Calu3 (cell line): ENCODE results near the gene CTRB1. TPM values are rescaled to one million over a fixed set of nuclear protein-coding genes. Genes with fewer than 3 reads are reported as not detected.

Experiments
- BruUV-seq: library from RNA; stranded (reverse); fragments of 400-500 nt; replicated peaks from 2 replicates; lab custom pipeline; 2021; lab: Mats Ljungman, UMichigan
- CTCF ChIA-PET: fragments of 300-600 bp; sonication (Branson Sonifier 250); formaldehyde crosslinking; loops from one replicate; lab custom pipeline; 2022; ENCODE audit warnings: antibody characterized with exemption; lab: Charles Lee
- DNase-seq: peaks from one replicate; pipeline ENCODE4 v3.0.0; 2022
- H3K27ac Mint-ChIP-seq: one replicate; pipeline ENCODE4 v1.8.0; 2022; ENCODE audit warnings: mixed read lengths; ENCODE audit not compliant: unreplicated experiment
- H3K27me3 Mint-ChIP-seq: one replicate; pipeline ENCODE4 v1.8.0; 2022; ENCODE audit warnings: mixed read lengths; ENCODE audit not compliant: unreplicated experiment
- H3K36me3 Mint-ChIP-seq: one replicate; pipeline ENCODE4 v1.8.0; 2022; ENCODE audit warnings: mild to moderate bottlenecking, moderate library complexity, mixed read lengths; ENCODE audit not compliant: insufficient read depth, unreplicated experiment
- H3K4me1 Mint-ChIP-seq: one replicate; pipeline ENCODE4 v1.8.0; 2022; ENCODE audit warnings: mild to moderate bottlenecking, low read depth, mixed read lengths; ENCODE audit not compliant: unreplicated experiment
- H3K4me3 Mint-ChIP-seq: one replicate; pipeline ENCODE4 v1.8.0; 2022; ENCODE audit warnings: mild to moderate bottlenecking, low read depth, moderate library complexity, mixed read lengths; ENCODE audit not compliant: unreplicated experiment
- H3K9me3 Mint-ChIP-seq: one replicate; pipeline ENCODE4 v1.8.0; 2022; ENCODE audit warnings: low read depth, mixed read lengths; ENCODE audit not compliant: unreplicated experiment
- CTCF ChIP-seq: fragments of 200-600 bp; IDR thresholded peaks from one replicate; pipeline ENCODE4 v1.8.0; 2022; ENCODE audit warnings: antibody characterized with exemption; ENCODE audit not compliant: unreplicated experiment
- intact Hi-C: fragments of 100-400 bp; cut with micrococcal nuclease; formaldehyde crosslinking; loops from one replicate; pipeline ENCODE4 v1.10.0; 2022; ENCODE audit not compliant: unreplicated experiment
- total RNA-seq: library from RNA; stranded (reverse); gene quantifications from 2 replicates; pipeline ENCODE4 v1.2.3, GENCODE V29; 2022

CTRB1 gene
- total RNA-seq, 1 experiment from 2014 or later: not detected

- no peaks in the 10 kb centered on the region for H3K9me3 Mint-ChIP-seq
- H3K4me1 Mint-ChIP-seq: peaks cover 81% of the 10 kb centered on the region
- H3K27ac Mint-ChIP-seq: peak overlapping the region; percentile 93
- peaks cover 97% of the 10 kb centered on the region for H3K36me3 Mint-ChIP-seq
- CTCF ChIA-PET: interaction anchor here (0.8 to 3.1 kb wide), 3 partner anchors 17 to 138 kb away, joined by 3 to 9 read pairs (median 4); no protein-coding TSS in a partner anchor
- no peak for TF ChIP-seq CTCF
- intact Hi-C loops: loop anchor here (5.0 kb wide), 1 partner anchor 140 kb away; no protein-coding TSS in a partner anchor
- H3K4me3 Mint-ChIP-seq: peak overlapping the region; percentile 96
- no peak for DNase-seq
- no peaks in the 10 kb centered on the region for H3K27me3 Mint-ChIP-seq
- no TSS peak for BruUV-seq
These were observed 28.5 kb downstream of the CTRB1 start for GRCh38 chr16:75247249-75247648.

- Mint-ChIP-seq H3K9me3 (no peaks in the 10 kb centered on the region), H3K4me1 (peaks cover 77% of the 10 kb centered on the region), H3K27me3 (no peaks in the 10 kb centered on the region), H3K36me3 (peaks cover 97% of the 10 kb centered on the region), H3K4me3 (peak overlapping the region; percentile 96), H3K27ac (peak overlapping the region; percentile 93)
- BruUV-seq: no TSS peak
- DNase-seq: no peak
- intact Hi-C loops: loop anchor here (5.0 kb wide), 1 partner anchor 139 kb away; no protein-coding TSS in a partner anchor
- TF ChIP-seq CTCF: no peak
- CTCF ChIA-PET: interaction anchor here (0.8 to 3.1 kb wide), 3 partner anchors 16 to 137 kb away, joined by 3 to 9 read pairs (median 4); no protein-coding TSS in a partner anchor
These were observed 29.4 kb downstream of the CTRB1 start for GRCh38 chr16:75248142-75248535.

GRCh38 chr16:75248536-75249380 lies 30.0 kb downstream of the CTRB1 start:
- TF ChIP-seq CTCF: no peak
- Mint-ChIP-seq H3K9me3 (no peaks in the 10 kb centered on the region), H3K4me1 (peaks cover 74% of the 10 kb centered on the region), H3K36me3 (peaks cover 97% of the 10 kb centered on the region), H3K4me3 (peak overlapping the region; percentile 96), H3K27me3 (no peaks in the 10 kb centered on the region), H3K27ac (peak overlapping the region; percentile 93)
- no TSS peak for BruUV-seq
- intact Hi-C loops: loop anchor here (5.0 kb wide), 1 partner anchor 139 kb away; no protein-coding TSS in a partner anchor
- CTCF ChIA-PET: interaction anchor here (2.2 to 3.1 kb wide), 2 partner anchors 15 to 57 kb away, joined by 9 to 16 read pairs; no protein-coding TSS in a partner anchor
- no peak for DNase-seq

GRCh38 chr16:75249441-75249840 lies 30.7 kb downstream of the CTRB1 start:
- H3K27ac Mint-ChIP-seq: peak overlapping the region; percentile 93
- CTCF ChIA-PET: interaction anchor here (1.0 to 3.1 kb wide), 5 partner anchors 13 to 136 kb away, joined by 3 to 16 read pairs (median 8); no protein-coding TSS in a partner anchor

More at GRCh38 chr16:75249441-75249840, 30.7 kb downstream of the CTRB1 start:
- Mint-ChIP-seq H3K36me3 (peaks cover 95% of the 10 kb centered on the region), H3K27me3 (no peaks in the 10 kb centered on the region), H3K9me3 (no peaks in the 10 kb centered on the region), H3K4me3 (peak overlapping the region; percentile 96), H3K4me1 (peaks cover 74% of the 10 kb centered on the region)
- DNase-seq: no peak
- no peak for TF ChIP-seq CTCF
- BruUV-seq: no TSS peak
- intact Hi-C loops: loop anchor here (5.0 kb wide), 1 partner anchor 138 kb away; no protein-coding TSS in a partner anchor
